Hepatocyte (in vitro differentiated cells): ENCODE results near the gene LONP2. TPM values are rescaled to one million over a fixed set of nuclear protein-coding genes. Genes with fewer than 3 reads are reported as not detected.

Experiments
- DNase-seq: peaks from one replicate; pipeline ENCODE4 v3.0.0-alpha.2; 2016; ENCODE audit warnings: low spot score
- H2AFZ ChIP-seq: fragments of 200-600 bp; sonication (generic); 2 replicates; pipeline ENCODE4 v1.6.0; 2016; ENCODE audit warnings: antibody characterized with exemption, mild to moderate bottlenecking
- H3K27ac ChIP-seq: fragments of 200-600 bp; sonication (generic); 2 replicates; pipeline ENCODE4 v1.5.1; 2016; ENCODE audit warnings: mild to moderate bottlenecking
- H3K27me3 ChIP-seq: fragments of 200-600 bp; sonication (generic); 2 replicates; pipeline ENCODE4 v1.6.1; 2016
- H3K36me3 ChIP-seq: fragments of 200-600 bp; sonication (generic); replicated peaks from 2 replicates; pipeline ENCODE4 v1.5.1; 2016; ENCODE audit warnings: low read depth; ENCODE audit not compliant: insufficient read depth
- H3K4me1 ChIP-seq: fragments of 200-600 bp; sonication (generic); 2 replicates; pipeline ENCODE4 v1.5.1; 2016; ENCODE audit warnings: mild to moderate bottlenecking, moderate library complexity; ENCODE audit not compliant: insufficient read depth
- H3K4me2 ChIP-seq: fragments of 200-600 bp; sonication (generic); 2 replicates; pipeline ENCODE4 v1.6.0; 2016
- H3K4me3 ChIP-seq: fragments of 200-600 bp; sonication (generic); 2 replicates; pipeline ENCODE4 v1.5.1; 2016; ENCODE audit warnings: mild to moderate bottlenecking
- H3K79me2 ChIP-seq: fragments of 200-600 bp; sonication (generic); 2 replicates; pipeline ENCODE4 v1.6.0; 2017; ENCODE audit warnings: mild to moderate bottlenecking
- H3K9me2 ChIP-seq: fragments of 200-600 bp; sonication (generic); replicated peaks from 2 replicates; pipeline ENCODE4 v1.6.0; 2017; ENCODE audit warnings: mild to moderate bottlenecking; ENCODE audit not compliant: insufficient read depth
- H3K9me3 ChIP-seq: fragments of 200-600 bp; sonication (generic); 2 replicates; pipeline ENCODE4 v1.5.1; 2016; ENCODE audit warnings: low read depth, mild to moderate bottlenecking
- H4K20me1 ChIP-seq: fragments of 200-600 bp; sonication (generic); 2 replicates; pipeline ENCODE4 v1.6.0; 2016; ENCODE audit warnings: mild to moderate bottlenecking; ENCODE audit not compliant: insufficient read depth, poor library complexity, severe bottlenecking
- EZH2 ChIP-seq: fragments of 200-600 bp; sonication (generic); IDR thresholded peaks from 2 replicates; pipeline ENCODE4 v1.6.1; 2016; ENCODE audit warnings: antibody characterized with exemption, mild to moderate bottlenecking, borderline replicate concordance
- EZH2phosphoT487 ChIP-seq: fragments of 200-600 bp; sonication (generic); IDR thresholded peaks from one replicate; pipeline ENCODE4 v1.6.1; 2018; ENCODE audit warnings: antibody characterized with exemption, mild to moderate bottlenecking, low read depth, moderate library complexity; ENCODE audit not compliant: unreplicated experiment, severe bottlenecking
- WGBS: methylation state at CpG from one replicate; pipeline ENCODE4 v1.1.6; 2016; ENCODE audit warnings: low lambda C conversion rate; ENCODE audit errors: missing lambda C conversion rate; 5-methylcytosine and 5-hydroxymethylcytosine counted together
- polyA plus RNA-seq: library from polyadenylated mRNA; unstranded; fragments of >200 nt; fragmentation: Nextera tagmentation; extraction: Ambion mirVana; gene quantifications from 2 replicates; pipeline ENCODE4 v1.2.1, GENCODE V29; 2016
- total RNA-seq: library from RNA; depleted of rRNA; stranded (reverse); fragments of >200 nt; gene quantifications from 2 replicates; pipeline ENCODE4 v1.2.3, GENCODE V29; 2014
- TF ChIP-seq, protein P1 (sequence below): fragments of 200-600 bp; sonication (generic); IDR thresholded peaks from 2 replicates; pipeline ENCODE4 v1.5.1; 2016; ENCODE audit warnings: antibody characterized with exemption, mild to moderate bottlenecking; ENCODE audit not compliant: poor library complexity

The LONP2 gene
- total and polyA plus RNA-seq, 2 experiments from 2014 or later: 30.1 to 56.8 TPM

GRCh38 chr16:48271728-48272127 lies 27.6 kb downstream of the LONP2 start:
- TF ChIP-seq, protein P1, sequence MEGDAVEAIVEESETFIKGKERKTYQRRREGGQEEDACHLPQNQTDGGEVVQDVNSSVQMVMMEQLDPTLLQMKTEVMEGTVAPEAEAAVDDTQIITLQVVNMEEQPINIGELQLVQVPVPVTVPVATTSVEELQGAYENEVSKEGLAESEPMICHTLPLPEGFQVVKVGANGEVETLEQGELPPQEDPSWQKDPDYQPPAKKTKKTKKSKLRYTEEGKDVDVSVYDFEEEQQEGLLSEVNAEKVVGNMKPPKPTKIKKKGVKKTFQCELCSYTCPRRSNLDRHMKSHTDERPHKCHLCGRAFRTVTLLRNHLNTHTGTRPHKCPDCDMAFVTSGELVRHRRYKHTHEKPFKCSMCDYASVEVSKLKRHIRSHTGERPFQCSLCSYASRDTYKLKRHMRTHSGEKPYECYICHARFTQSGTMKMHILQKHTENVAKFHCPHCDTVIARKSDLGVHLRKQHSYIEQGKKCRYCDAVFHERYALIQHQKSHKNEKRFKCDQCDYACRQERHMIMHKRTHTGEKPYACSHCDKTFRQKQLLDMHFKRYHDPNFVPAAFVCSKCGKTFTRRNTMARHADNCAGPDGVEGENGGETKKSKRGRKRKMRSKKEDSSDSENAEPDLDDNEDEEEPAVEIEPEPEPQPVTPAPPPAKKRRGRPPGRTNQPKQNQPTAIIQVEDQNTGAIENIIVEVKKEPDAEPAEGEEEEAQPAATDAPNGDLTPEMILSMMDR: peak; percentile 12
- no peak for TF ChIP-seq EZH2
- H3K4me2 ChIP-seq: no peak overlapping the region
- H4K20me1 ChIP-seq: no peaks in the 10 kb centered on the region
- peaks cover 9% of the 10 kb centered on the region for H3K4me1 ChIP-seq
- no peaks in the 10 kb centered on the region for H3K9me3 ChIP-seq
- no peak overlapping the region for H3K4me3 ChIP-seq
- no peaks in the 10 kb centered on the region for H3K9me2 ChIP-seq
- H3K79me2 ChIP-seq: peaks cover 12% of the 10 kb centered on the region
- no peak for DNase-seq
- no peaks in the 10 kb centered on the region for H3K27me3 ChIP-seq
- no peak overlapping the region for H3K27ac ChIP-seq
- 95% methylated on average over 5 of the region's 5 CpGs for WGBS
- no peaks in the 10 kb centered on the region for H3K36me3 ChIP-seq
- H2AFZ ChIP-seq: no peak overlapping the region

DNA sequence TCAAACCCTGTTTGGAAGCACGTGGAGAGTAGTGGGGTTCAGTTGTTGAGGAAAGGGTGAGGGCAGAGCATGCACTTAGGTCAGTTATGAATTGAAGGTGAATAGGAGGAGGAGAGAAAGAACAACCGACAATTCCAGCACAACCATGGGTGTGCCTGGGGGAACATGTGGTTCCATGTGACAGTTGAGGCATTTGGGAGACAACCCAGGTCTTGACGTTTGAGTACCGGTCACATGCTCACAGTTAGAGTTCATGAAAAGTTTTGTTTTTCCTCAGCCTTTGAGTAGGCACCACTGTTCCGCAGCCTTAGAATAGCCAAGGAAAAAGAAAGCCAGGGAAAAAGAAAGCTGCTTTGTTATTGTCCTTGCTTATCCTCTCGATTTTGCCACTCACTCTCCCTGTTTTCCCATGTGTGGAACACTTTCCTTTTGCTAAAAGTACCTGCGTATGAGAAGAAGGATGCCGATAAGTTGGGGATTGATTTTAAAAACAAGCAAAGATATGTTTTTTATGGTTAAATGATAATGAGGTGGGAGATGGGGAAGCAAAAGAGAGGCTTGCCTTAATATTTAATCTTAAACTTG lies 28.8 kb downstream of the LONP2 start:
- H3K36me3 ChIP-seq: no peaks in the 10 kb centered on the region
- peaks cover 11% of the 10 kb centered on the region for H3K4me1 ChIP-seq
- no peaks in the 10 kb centered on the region for H3K9me2 ChIP-seq
- 90% methylated on average over 8 of the region's 8 CpGs for WGBS
- no peak overlapping the region for H3K27ac ChIP-seq
- no peaks in the 10 kb centered on the region for H4K20me1 ChIP-seq
- no peak overlapping the region for H3K4me2 ChIP-seq
- H3K9me3 ChIP-seq: no peaks in the 10 kb centered on the region
- no peak for DNase-seq
- TF ChIP-seq, protein P1: no peak
- no peak for TF ChIP-seq EZH2phosphoT487
- no peak for TF ChIP-seq EZH2
- no peak overlapping the region for H3K4me3 ChIP-seq
- peaks cover 8% of the 10 kb centered on the region for H3K79me2 ChIP-seq
- no peak overlapping the region for H2AFZ ChIP-seq
- no peaks in the 10 kb centered on the region for H3K27me3 ChIP-seq

- WGBS: 100% methylated on average over 1 of the region's 1 CpG
- Histone ChIP-seq H3K79me2 (peaks cover 20% of the 10 kb centered on the region), H3K27ac (no peak overlapping the region), H3K9me2 (no peaks in the 10 kb centered on the region), H2AFZ (no peak overlapping the region), H4K20me1 (no peaks in the 10 kb centered on the region), H3K4me1 (peaks cover 11% of the 10 kb centered on the region), H3K4me2 (no peak overlapping the region), H3K36me3 (no peaks in the 10 kb centered on the region), H3K9me3 (no peaks in the 10 kb centered on the region), H3K27me3 (no peaks in the 10 kb centered on the region), H3K4me3 (no peak overlapping the region)
- TF ChIP-seq, protein P1: no peak
- DNase-seq: no peak
Measured at GRCh38 chr16:48274476-48274875, 30.4 kb downstream of the LONP2 start.

DNA sequence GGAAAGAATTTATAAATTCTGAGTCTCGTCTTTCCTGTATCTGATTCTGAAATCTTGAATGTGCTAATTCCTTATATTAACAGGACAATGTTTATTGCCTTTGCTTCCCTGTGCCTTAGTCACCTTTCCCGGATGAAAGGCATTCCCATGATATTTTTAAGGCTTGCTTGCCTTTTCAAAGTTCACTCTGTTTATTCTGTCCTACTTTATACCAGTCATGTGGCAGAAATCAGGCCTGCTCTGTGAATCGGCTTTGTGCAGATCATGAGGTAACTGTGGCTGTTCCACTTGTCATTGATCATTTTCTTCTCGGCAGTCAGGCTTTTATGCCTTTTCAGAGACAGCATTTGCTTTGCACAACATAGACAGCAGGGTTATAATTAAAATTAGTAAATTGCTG lies 32.0 kb downstream of the LONP2 start:
- Histone ChIP-seq H3K79me2 (peaks cover 29% of the 10 kb centered on the region), H3K4me3 (no peak overlapping the region), H3K4me1 (peaks cover 11% of the 10 kb centered on the region), H2AFZ (no peak overlapping the region), H3K27me3 (no peaks in the 10 kb centered on the region), H3K9me3 (no peaks in the 10 kb centered on the region), H3K4me2 (peak overlapping the region; percentile 33), H4K20me1 (no peaks in the 10 kb centered on the region), H3K27ac (peak overlapping the region; percentile 77), H3K9me2 (no peaks in the 10 kb centered on the region), H3K36me3 (no peaks in the 10 kb centered on the region)
- 58% methylated on average over 4 of the region's 4 CpGs for WGBS
- TF ChIP-seq, protein P1: no peak
- TF ChIP-seq EZH2 (no peak), EZH2phosphoT487 (no peak)
- DNase-seq: peak; percentile 58
